ENCODE data around the gene CDC25A.

- no peak for TF ChIP-seq POLR2A (IDR thresholded peaks at IDR 0.05; ENCODE audit: low read length)
- no peak for TF ChIP-seq RAD21 (conservative IDR thresholded peaks at IDR 0.05 in 1 of 2, IDR thresholded peaks at IDR 0.05 in 1 of 2)
- no peak for TF ChIP-seq BHLHE40 (IDR thresholded peaks at IDR 0.05; ENCODE audit: low read depth, low read length)
- no peak for TF ChIP-seq CBX2 (IDR thresholded peaks at IDR 0.05; ENCODE audit: borderline replicate concordance, low read depth)
Measured at GRCh38 chr3:48137425-48137999, 50.7 kb downstream of the CDC25A start.
